Hematopoietic multipotent progenitor cell (in vitro differentiated cells): ENCODE data around the gene ACTBL2. TPM values are rescaled to one million over a fixed set of nuclear protein-coding genes. Genes with fewer than 3 reads are reported as not detected.
"Not testable (repeated sequence)": the region's sequence is repeated elsewhere in the genome, so short reads cannot be mapped to it uniquely, and the experiment has no call there.

Source experiments
- DNase-seq, 3 donors: peaks; one replicate each; pipeline ENCODE4 v3.0.0-alpha.2; 2011 to 2015; ENCODE audit warnings: low read depth in 2 of 3, low spot score in 2 of 3
- total RNA-seq: library from RNA; depleted of rRNA; stranded (reverse); fragments of >200 nt; gene quantifications from one replicate; pipeline ENCODE4 v1.2.3, GENCODE V29; 2012

ACTBL2 gene
- not detected for total RNA-seq

DNA sequence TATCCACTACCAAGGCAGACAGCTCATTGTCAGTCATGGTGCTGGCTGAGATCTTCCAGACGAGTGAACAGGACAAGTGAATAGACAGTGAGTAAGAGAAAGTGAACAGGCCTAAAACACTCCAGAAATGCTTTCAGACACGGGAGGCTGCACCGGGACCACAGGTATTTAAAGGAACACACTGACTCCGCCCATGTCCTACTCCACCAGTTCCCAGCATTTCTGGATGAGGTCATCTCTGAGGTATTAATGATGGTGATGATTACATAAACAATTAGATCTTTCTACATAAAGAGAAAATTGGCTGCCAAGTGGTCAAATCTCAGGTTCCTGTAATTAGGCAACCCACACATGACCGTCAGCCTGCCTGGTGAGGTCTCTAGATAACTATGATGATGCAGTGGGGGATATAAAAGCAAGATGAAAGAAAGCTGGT is at the start of gene ACTBL2:
Gene ACTBL2, minus strand, starts transcription at position 141 of the 436 bp plus-strand sequence. Its CDS starts 104 bp downstream, at position 37.
- no peak for DNase-seq

DNA sequence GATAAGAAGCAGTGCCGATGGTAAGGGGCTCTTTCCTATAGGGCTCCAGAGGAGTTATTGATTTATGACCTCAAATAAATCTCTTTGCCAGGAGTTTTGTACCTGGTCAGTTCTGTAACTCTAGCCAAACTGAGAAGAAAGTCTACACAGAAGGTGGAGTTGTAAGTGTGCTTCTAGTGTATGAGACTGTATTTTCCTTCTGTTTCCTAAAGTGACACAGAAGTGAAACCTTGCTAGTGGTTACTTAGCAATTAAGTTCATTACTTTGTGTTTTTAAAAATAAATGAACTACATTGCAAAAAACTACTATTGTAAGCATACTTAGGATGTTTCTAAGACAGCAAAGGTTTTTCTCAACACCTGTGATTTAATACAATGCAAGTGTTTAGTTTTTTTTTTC is 48.7 kb upstream of the ACTBL2 start:
- DNase-seq, result no peak

DNA sequence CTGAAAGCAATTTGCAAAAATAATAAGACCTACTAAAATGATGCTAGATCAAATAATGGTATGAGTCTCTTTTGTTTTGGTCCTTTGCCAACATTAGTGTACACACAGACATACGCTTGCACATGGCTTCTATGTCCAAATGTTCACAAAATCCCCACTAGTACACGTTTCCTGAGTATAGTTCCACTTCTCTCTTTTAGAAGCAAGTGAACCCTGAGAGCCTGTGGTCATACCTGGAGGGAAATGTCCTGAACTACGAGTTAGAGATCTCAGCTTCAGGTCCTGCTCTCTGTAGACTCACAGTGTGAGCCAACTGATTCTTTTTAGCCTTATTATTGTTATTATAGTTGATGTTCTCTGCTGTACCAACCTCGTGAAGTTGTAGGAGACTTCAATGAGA is 47.3 kb upstream of the ACTBL2 start:
- DNase-seq, result no peak

DNA sequence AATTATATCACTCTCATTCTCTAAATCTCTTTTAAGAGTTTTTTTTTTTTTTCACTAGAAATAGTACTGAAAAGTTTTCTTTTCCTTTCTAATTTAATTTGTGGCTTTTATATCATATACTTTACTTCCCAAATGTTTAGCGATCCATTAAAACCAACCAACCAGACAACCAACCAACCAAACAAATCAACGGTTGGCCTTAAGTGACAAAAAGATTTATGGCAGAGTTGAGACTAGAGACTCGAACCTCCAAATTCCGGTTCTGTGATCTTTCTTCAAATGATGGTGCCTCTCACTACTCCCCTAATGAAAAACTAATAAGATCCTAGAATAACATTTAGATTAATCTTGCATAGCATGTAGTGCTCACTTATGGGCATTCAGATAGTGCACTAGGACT is 45.3 kb upstream of the ACTBL2 start:
- DNase-seq, result no peak

DNA sequence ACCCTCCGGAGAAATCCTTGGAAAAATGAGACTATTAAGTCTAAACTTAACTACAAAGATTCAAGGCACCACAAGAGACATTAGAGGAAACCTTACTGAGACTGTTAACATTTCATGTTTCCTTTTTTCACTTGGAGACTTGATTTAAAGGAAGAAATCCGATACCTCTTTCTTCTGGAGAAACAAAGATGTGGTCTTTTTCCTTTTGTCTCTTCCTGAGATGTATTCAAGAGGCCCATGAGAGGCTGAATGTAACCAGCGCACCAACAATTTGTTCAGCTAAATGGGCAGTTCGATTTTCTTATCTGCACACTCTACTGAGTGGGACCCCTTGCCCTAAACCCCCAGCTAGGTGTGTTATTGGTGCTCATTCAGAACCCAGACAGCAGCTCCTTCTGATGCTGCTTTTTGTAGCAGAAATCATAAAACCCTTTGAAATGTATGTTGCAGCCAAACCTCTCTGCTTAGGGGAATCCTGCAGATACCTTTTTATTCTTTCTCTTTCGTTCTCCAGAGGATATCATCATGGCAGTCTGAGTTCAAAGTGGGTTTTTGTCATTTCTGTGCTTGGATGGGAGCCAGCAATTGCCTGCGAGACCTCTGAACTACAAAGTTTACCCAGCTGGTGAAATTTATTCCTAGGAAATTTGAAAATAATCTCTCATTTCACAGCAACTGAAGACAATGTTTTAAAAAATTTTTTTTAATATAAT is 41.9 kb upstream of the ACTBL2 start:
- DNase-seq, result no peak

DNA sequence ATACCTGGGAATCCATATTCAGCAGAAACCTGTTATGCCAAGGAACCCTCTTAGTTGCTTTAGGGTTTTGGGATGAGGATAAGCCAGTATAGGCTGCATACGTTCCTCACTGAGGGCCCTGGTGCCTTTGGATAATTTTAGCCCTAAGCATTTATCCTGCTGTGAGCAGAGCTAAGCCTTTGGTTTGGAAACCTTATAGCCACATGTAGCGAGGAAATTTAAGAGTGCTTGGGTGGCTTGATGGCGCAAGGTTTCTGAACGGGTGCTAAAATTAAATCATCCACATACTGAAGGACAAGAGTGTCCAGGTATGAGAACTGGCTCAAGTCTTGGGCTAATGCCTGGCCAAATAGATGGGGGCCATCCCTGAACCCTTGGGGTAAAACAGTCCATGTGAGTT is 39.9 kb upstream of the ACTBL2 start:
- DNase-seq, result not testable (repeated sequence)

DNA sequence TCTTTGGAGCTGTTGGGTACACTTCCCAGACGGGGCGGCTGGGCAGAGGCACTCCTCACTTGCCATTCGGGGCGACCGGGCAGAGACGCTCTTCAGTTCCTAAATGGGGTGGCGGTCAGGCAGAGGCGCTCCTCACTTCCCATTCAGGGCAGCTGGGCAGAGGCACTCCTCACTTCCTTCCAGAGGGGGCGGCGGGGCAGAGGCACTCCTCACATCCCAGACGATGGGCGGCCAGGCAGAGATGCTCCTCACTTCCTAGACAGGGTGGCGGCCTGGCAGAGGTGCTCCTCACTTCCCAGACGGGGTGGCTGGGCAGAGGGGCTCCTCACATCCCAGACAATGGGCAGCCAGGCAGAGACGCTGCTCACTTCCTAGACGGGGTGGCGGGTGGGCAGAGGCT is 35.8 kb upstream of the ACTBL2 start:
- DNase-seq, result not testable (repeated sequence)

DNA sequence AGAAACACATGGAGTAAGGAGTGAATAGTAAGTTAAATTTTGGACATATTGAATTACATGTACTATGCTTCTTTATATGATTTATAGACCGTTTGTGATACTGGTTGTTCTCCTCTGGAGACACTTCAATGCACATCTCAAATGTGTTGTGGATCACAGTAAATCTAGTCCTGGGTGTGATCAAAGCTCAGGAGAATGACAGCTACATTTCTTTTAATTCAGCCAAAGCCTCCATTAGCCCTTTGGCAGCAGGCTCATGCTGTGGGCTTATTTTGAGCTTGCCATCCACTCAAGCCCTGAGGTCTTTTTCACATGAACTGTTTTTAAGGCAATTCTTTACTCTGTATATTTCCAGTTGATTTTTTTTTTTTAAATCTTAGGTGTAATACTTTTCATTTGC is 34.6 kb upstream of the ACTBL2 start:
- DNase-seq, result no peak

DNA sequence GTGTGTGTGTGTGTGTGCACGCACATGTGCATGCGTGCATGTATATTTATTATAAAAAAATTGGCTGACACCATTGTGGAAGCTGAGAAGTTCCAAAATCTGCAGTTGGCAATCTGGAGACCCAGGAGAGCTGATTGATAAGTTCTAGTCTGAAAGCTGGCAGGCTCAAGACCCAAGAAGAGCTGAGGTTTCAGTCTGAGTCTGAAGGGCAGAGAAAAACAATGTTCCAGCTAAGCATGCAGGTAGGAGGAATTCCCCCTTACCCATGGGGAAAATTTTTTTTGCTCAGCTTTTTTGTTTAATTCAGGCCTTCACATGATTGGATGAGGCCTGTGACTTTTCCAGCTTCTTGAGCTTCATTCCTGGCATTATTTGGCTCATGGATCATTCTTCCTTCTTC is 31.2 kb upstream of the ACTBL2 start:
- DNase-seq, result no peak

DNA sequence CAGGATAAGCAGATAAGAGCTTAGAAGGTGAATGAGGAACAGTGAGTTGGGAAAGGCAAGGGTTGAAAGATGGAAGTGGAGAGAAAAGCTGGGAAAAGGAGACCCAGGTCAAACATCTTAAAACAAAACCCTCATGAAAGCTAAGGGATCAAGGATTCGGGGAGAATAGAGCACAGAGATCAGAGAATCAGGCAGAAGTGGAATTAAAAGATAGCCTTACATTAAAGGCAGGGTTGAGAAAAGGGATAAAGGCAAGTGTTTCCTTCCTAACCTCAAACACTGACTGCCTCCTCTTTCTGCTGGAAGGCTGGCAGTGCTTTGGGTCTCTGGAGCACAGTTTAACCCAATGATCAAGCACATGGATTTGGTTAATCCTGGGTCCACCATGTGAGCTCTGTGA is 28.7 kb upstream of the ACTBL2 start:
- DNase-seq, result no peak

DNA sequence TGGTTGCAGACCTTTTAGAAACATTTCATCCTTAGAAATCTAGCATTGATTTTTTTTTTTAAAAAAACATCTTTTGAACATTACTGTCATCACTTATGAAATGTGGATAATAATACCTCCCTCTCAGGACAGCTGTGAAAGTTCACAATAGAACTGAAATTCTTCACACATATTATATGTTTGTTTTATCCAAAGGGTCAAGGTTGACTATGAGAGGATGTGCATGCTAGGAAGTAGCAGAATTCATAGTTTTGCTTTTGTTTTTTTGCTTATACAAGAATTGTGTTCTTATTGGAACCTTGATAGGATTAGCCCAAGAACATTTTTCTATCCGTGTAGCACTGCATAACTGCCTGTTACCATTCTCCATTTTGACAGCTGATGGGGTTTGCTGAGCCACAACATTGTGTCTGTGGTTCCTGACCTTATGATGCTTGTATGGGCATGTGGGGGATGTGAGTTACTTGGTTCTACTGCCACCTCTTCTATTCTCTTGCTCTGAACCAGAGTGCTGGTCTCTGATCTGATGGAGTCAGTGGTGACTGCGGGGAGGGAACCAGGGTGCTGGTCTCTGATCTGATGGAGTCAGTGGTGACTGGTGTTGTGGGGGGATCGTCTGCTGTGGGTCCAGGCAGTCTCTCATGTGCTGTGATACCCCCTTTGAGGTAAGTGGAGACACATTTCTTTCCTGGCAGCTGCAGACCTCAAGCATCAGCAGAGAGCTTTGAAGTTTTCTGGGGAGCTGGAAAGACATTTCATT is 27.1 kb upstream of the ACTBL2 start:
- DNase-seq, result no peak

DNA sequence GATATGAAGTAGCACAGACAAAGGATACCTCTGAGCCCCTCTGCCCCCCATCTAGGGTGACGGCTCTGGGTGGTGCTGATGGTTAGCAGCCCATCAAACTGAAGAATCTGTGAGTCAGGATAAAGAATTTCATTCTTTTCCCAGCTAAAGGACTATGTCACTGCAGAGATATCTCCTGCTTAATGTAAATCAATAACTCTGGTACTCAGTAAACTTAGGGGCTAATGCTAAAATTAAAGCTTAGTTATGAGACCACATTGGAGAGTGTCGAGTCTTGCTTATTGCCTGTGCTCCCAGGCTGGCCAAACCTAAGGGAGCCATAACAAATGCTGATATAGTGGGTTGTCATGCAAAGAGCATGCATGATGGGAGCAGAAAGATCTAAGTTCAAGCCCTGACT is 25.6 kb upstream of the ACTBL2 start:
- no peak for DNase-seq

DNA sequence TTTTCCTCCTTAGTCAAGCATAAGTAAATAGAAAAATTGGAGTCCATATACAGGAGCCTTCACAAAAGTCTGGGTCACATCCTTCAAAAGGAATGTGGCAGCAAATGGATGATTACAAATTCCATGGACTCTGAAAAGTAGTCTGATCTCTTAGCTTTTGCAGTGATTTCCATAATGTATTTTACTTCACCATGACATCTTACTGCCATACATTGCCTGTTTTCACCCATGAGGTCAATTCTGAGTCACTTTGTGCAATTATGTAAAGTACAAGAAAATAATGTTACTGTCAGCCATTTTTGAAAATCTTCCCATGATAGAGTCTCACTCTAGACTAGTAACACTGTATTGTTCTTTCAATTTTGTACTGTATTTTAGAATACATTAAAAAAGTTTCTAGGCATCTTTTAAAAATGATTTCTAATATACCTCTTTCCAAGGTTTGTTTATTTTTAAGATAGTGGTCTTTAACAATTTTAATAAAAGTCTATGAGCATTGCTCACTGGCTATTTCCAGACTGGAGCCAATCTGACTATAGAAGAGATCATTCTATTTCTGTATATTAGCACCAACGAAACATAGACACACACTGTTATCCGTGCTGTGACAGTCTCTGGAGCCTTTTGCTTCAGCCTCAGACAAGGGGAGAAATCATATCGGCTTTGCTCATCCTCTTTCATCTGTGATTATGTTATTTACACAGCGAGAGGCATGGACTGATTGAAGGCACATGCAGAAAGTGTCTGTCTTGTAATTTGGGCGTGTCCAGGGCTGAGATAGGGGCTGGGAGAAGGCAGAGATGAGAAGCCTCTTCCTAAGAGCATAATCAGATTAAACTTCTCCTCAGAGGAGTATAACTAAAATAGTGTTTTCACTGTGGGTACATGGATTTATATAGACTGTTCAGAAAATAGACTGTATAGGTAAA is 22.9 kb upstream of the ACTBL2 start:
- DNase-seq, result no peak

DNA sequence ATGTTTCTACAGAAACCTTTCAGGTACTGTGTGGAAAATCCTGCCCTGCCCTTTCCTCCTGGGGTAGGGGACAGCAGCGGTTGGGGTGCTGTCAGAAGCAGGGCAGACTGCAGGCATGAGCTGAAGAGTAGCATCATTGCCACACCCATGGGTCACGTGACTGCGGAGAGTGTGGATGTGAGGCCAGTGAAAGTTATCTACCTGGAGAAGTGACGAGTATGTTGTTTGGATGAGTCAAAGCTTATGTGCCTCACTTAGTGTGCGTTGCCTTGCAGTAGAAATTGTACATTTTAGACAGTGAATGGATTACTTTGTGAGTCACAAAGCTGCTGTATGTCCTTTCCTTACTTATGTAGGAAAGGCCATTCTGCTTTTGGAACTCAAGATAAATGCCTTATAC is 21.7 kb upstream of the ACTBL2 start:
- DNase-seq, result no peak

DNA sequence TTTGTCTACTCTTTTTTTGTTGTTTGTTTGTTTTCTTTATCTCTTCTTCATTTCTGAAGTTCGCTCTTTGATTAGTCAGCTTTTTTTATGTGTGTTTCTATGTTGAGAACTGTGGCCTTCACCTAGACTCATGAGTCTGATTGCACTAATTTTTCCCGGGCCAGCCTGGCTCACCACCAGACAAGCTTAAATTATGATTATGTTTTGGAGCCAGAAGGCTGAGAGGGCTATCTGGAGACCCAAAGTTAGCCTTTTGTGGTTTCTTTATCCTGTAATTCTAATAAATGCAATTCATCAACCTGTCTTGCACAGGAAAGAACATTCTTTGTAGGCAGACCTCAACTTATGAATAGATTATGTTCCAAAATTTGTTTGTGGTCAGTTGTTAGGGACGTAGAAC is 20.8 kb upstream of the ACTBL2 start:
- DNase-seq, result peak in 1 of 3 donors; percentile 13

DNA sequence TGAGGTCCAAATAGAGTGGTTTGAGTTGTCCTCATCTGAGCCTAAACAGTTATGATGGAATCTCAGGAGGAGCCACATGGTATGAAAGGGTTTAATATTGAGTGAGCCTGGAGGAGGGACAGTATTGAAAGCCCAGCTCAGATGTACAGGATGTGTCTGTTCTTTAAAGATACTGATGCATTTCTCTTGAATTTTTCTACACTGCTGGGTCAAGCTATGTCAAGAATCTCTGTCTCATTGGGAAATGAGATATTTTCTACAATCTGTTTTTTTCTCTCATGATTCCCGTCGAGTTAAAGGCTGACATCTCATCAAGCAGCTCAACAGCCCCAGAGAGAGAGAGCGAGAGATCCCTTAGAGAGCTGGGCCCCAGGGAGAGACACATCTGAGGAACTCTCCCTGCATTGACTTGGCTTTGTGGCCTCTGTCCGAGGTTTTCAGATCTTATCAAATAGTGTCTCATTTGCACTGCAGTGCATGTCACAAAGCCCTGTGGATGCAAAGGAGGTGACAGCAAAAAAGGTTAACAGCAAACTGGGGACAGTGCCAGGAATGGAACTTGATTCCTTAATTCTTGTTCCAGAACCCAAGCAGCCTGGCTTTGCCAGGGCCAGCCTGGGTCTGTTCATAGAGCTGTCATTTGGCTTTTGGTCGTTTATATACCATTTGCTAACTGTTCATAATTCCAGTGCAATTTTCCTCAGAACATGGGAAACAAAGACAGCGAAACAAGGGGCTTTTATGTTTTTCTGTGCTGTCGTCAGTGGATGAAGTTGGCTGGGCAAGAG is 19.0 kb upstream of the ACTBL2 start:
- peak in 1 of 3 donors; percentile 19 for DNase-seq

DNA sequence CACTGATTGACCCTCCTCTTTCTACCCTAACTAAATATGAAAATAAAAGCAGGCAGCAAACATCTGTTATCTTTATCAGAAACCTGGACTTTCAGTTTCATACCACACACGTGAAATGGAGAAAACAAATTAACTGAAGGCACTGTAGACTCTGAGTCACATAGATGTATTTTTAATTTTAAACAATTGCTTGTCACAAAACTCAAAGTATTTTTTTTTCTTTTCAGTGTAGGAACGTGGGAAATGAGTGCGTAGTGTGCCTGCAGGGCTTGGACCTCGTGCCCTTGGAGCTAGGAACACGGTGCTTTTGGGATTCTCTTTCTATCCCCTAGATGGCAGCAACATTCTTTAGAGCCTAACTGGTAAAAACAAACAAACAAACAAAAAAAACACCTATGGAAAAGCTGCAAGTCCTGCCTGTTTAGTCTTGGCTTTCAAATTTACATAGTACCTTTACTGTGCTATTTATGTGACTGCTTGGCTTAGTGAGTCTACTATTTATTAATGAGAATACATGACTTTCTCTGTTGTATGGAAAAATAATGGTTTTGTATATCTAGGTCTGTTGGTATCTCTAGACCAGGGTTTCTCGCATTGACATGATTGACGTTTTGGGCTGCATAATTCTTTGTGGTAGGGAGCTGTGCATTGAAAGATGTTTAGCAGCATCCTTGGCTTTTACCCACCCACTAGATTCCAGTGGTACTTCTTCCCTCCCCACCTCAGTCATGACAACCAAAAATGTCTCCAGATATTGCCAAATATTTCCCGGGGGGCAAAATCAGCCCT is 16.8 kb upstream of the ACTBL2 start:
- peak in 2 of 3 donors; percentile 39 to 62 for DNase-seq

DNA sequence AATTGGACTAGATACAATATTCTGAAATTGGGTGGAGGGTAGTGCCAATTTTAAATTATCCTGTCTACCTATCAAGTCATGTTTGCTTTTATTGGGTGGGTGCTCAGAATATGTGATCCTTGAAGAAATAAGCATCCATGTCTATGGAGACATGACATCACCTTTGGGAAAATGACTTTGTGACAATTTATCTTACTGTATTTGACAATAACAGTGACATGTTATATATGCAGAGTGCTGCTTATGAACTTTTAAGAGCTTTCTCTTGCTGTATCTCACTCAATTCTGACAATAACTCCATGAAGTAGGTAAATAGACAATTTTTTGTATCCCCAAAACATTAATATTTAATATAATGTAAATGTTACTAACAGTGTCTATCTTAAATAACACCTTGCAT is 15.1 kb upstream of the ACTBL2 start:
- DNase-seq, result no peak

DNA sequence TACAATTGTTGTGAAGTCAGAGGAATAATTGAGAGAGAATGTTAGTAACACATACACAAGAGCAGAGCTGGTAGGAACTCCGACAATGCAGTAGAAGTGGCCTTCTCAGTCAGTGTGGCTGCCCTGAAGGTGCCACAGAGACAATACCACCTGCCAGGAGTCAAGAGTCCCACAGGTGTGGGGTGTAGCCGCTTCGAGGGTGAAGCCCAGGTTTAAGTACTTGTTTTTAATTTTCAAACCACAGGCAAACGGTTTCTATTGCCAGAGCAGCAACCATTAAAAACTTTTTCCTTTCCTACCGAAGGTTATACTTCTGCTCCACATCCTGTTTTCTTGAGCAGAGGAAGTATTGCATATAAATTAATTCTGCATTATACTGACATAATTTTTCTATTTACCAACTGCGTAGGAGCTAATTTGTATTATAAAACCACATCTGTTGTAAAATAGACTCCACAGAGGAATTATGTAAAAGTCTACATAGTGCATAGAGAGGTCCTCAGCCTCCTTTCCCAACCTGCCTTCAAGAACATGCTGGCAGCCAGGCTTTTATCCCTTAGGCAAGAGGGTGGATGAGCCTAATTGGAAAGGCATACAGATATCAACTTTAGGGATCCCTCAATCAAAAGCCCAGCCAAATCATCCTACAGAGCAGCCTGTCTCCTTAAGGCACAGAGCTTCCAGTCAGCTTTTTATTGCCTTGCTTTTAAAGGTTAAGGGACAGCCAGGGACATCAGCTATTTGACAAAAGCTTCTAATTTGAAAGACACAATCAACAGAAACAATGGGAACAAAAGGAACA is 12.9 kb upstream of the ACTBL2 start:
- DNase-seq, result peak in 1 of 3 donors; percentile 65
